H1 (cell line): ENCODE measurements around the gene FTL.

Source experiments
- CREB1 ChIP-seq: IDR thresholded peaks from 2 replicates; pipeline ENCODE4 v1.6.1; 2012; ENCODE audit warnings: inconsistent platforms
- POLR2A ChIP-seq, 2 experiments: IDR thresholded peaks; 1 replicate in 1 of 2; 2 replicates in 1 of 2; pipeline ENCODE4 v1.6.1; 2011; ENCODE audit warnings: low read depth in 2 of 2, low read length in 2 of 2, mild to moderate bottlenecking in 2 of 2; ENCODE audit errors: control extremely low read depth in 1 of 2
- YY1 ChIP-seq: IDR thresholded peaks from 2 replicates; pipeline ENCODE4 v1.6.1; 2011; ENCODE audit warnings: low read depth, mild to moderate bottlenecking, low read length

- no peak for TF ChIP-seq CREB1
- TF ChIP-seq YY1, result no peak
- TF ChIP-seq POLR2A (IDR thresholded peaks at IDR 0.05; ENCODE audit: control extremely low read depth in 1 of 2, low read depth in 2 of 2, low read length in 2 of 2), result no peak
Measured at GRCh38 chr19:48950830-48951519, 14.1 kb upstream of the FTL start.
